ENCODE data around the gene NUDT17. TPM values are rescaled to one million over a fixed set of nuclear protein-coding genes. Genes with fewer than 3 reads are reported as not detected.

NUDT17 gene
- total and polyA plus RNA-seq, 2 of the 4 experiments (the other 2 are of a cell fraction): 2.3 to 2.8 TPM

- DNase-seq (no peak), ATAC-seq (ENCODE audit: low read depth) (peak; percentile 12)
- intact Hi-C loops (cut with micrococcal nuclease): no loop called here
- no peak overlapping the region for H4K91ac ChIP-seq (ENCODE audit: insufficient read depth, low read depth, low read length)
- peak overlapping the region; percentile 70; the same call in 1 of the 2 replicates for H2AK5ac ChIP-seq (ENCODE audit: low read depth, low read length)
- BruUV-seq (replicated peaks): no TSS peak
- H3K27me3 ChIP-seq (ENCODE audit: control insufficient read depth, insufficient read depth, low read length): no peaks in the 10 kb centered on the region
- no peak overlapping the region; a peak in 1 of 4 replicates for H4K8ac ChIP-seq (ENCODE audit: low read depth in 2 of 2, low read length in 2 of 2)
- no peak overlapping the region for H3K4me3 ChIP-seq (ENCODE audit: insufficient read depth, low read depth, low read length)
- H2AFZ ChIP-seq (replicated peaks; ENCODE audit: low read length, poor library complexity): no peak overlapping the region
- H3K4me2 ChIP-seq (ENCODE audit: low read depth, low read length): peak overlapping the region; percentile 30; the same call in 1 of the 2 replicates
- no peak overlapping the region for H4K5ac ChIP-seq (ENCODE audit: low read depth, low read length)
- CTCF ChIA-PET: interaction anchor here (0.7 kb wide), 2 partner anchors 48 to 156 kb away, joined by 3 to 5 read pairs; no protein-coding TSS in a partner anchor
- peak overlapping the region; percentile 31 for H2BK5ac ChIP-seq (ENCODE audit: low read depth, low read length, poor library complexity, severe bottlenecking)
- no peak overlapping the region for H3K23ac ChIP-seq (ENCODE audit: low read depth, low read length)
- in situ Hi-C loops (cut with MboI; ENCODE audit: low sequenced_read_pairs): no loop called here
- H3K9ac ChIP-seq (ENCODE audit: low read depth, low read length): no peak overlapping the region
- peaks cover 73% of the 10 kb centered on the region for H4K20me1 ChIP-seq (ENCODE audit: insufficient read depth, low read length)
- H3K14ac ChIP-seq (replicated peaks; ENCODE audit: low read depth, low read length): no peak overlapping the region
- no peaks in the 10 kb centered on the region for H3K36me3 ChIP-seq (ENCODE audit: control insufficient read depth, insufficient read depth, low read length)
- H3K79me1 ChIP-seq (ENCODE audit: low read depth in 1 of 2, low read length in 2 of 2): peaks cover 16 to 66% of the 10 kb centered on the region in 2 experiments
- H2BK15ac ChIP-seq (ENCODE audit: low read depth, low read length): no peak overlapping the region
- peaks cover 6% of the 10 kb centered on the region; the same call in 1 of the 2 replicates for H3K9me1 ChIP-seq (ENCODE audit: insufficient read depth, low read length)
- no peak overlapping the region for H2AK9ac ChIP-seq (replicated peaks; ENCODE audit: low read depth, low read length, poor library complexity)
- peaks cover 10% of the 10 kb centered on the region for H3K4me1 ChIP-seq (ENCODE audit: control insufficient read depth, insufficient read depth, low read length)
- H3K56ac ChIP-seq (ENCODE audit: extremely low read depth, insufficient read depth, low read length): no peak overlapping the region
- TF ChIP-seq CEBPB (IDR thresholded peaks at IDR 0.05; ENCODE audit: low read depth, low read length) (no peak), NFE2L2 (IDR thresholded peaks at IDR 0.05; ENCODE audit: low read depth, low read length) (no peak), POLR2A (IDR thresholded peaks at IDR 0.05; ENCODE audit: low read depth, low read length) (no peak), MAZ (IDR thresholded peaks at IDR 0.05; ENCODE audit: borderline replicate concordance, low read depth, low read length) (no peak), CHD1 (IDR thresholded peaks at IDR 0.05; ENCODE audit: low read depth, low read length) (no peak), USF2 (IDR thresholded peaks at IDR 0.05; ENCODE audit: low read depth, low read length) (no peak)
- H3K18ac ChIP-seq (ENCODE audit: low read depth, low read length): no peak overlapping the region
- H2BK120ac ChIP-seq (ENCODE audit: low read depth, low read length): no peak overlapping the region
- no peak overlapping the region for H3K4ac ChIP-seq (ENCODE audit: low read depth, low read length)
- H3K27ac ChIP-seq (ENCODE audit: insufficient read depth, low read length): no peak overlapping the region
- POLR2A ChIA-PET (ENCODE audit: unreplicated experiment): no interaction called here
- H3K9me3 ChIP-seq (ENCODE audit: control insufficient read depth, insufficient read depth, low read length): no peaks in the 10 kb centered on the region
- dilution Hi-C loops (cut with HindIII; ENCODE audit: low sequenced_read_pairs, unreplicated experiment): no loop called here
- no CpG with 5 or more reads among the region's 3 CpGs for WGBS, 2 experiments (ENCODE audit: extremely low coverage in 2 of 2, insufficient read length in 1 of 2)
- H2BK20ac ChIP-seq (ENCODE audit: low read depth, low read length): no peak overlapping the region
These were observed 41.0 kb upstream of the NUDT17 start for GRCh38 chr1:145804235-145805045.
